ENCODE measurements around the gene RTL3.

GRCh38 chrX:78665342-78665741 lies 6.2 kb upstream of the RTL3 start:
- no peak for TF ChIP-seq CTCF (conservative IDR thresholded peaks at IDR 0.05)
- no peak for TF ChIP-seq EZH2 (IDR thresholded peaks at IDR 0.05; ENCODE audit: low read depth)
